A673 (cell line): ENCODE results near the gene ACOXL. TPM values are rescaled to one million over a fixed set of nuclear protein-coding genes. Genes with fewer than 3 reads are reported as not detected.

Experiments used
- BruUV-seq: library from RNA; stranded (reverse); fragments of 400-500 nt; replicated peaks from 2 replicates; lab custom pipeline; 2021; lab: Mats Ljungman, UMichigan
- CTCF ChIA-PET: fragments of 300-600 bp; sonication (Branson Sonifier 250); formaldehyde crosslinking; loops from one replicate; lab custom pipeline; 2022; ENCODE audit warnings: antibody characterized with exemption; lab: Charles Lee
- POLR2A ChIA-PET: fragments of 300-600 bp; sonication (Branson Sonifier 250); formaldehyde crosslinking; loops from one replicate; lab custom pipeline; 2022; ENCODE audit warnings: antibody characterized with exemption; ENCODE audit not compliant: low non-redundant PET; lab: Charles Lee
- DNase-seq: peaks from one replicate; pipeline ENCODE4 v3.0.0-alpha.2; 2015; ENCODE audit warnings: low spot score
- H3K27ac ChIP-seq: fragments of 200-600 bp; sonication (generic); 2 replicates; pipeline ENCODE4 v1.5.1; 2016; ENCODE audit warnings: mixed run types, low read depth, mild to moderate bottlenecking, mixed read lengths, antibody characterized with exemption, low read length; ENCODE audit not compliant: poor library complexity, severe bottlenecking
- H3K27me3 ChIP-seq: fragments of 200-600 bp; sonication (generic); replicated peaks from 2 replicates; pipeline ENCODE4 v1.6.1; 2017; ENCODE audit warnings: mixed run types, low read depth, mild to moderate bottlenecking, mixed read lengths, antibody characterized with exemption, low read length; ENCODE audit not compliant: insufficient read depth, poor library complexity
- H3K36me3 ChIP-seq: fragments of 200-600 bp; sonication (generic); 2 replicates; pipeline ENCODE4 v1.6.1; 2016; ENCODE audit warnings: mixed run types, mild to moderate bottlenecking, mixed read lengths, antibody characterized with exemption, low read length; ENCODE audit not compliant: insufficient read depth, poor library complexity, severe bottlenecking
- H3K4me1 ChIP-seq: fragments of 200-600 bp; sonication (generic); 2 replicates; pipeline ENCODE4 v1.6.1; 2017; ENCODE audit warnings: mixed run types, mild to moderate bottlenecking, mixed read lengths, antibody characterized with exemption, low read length; ENCODE audit not compliant: insufficient read depth, poor library complexity, severe bottlenecking
- H3K4me3 ChIP-seq: fragments of 200-600 bp; sonication (generic); 2 replicates; pipeline ENCODE4 v1.5.1; 2016; ENCODE audit warnings: low read depth, mixed run types, mild to moderate bottlenecking, mixed read lengths, low read length; ENCODE audit not compliant: poor library complexity, severe bottlenecking
- H3K9me3 ChIP-seq: fragments of 200-600 bp; sonication (generic); 2 replicates; pipeline ENCODE4 v1.6.1; 2016; ENCODE audit warnings: mixed run types, low read depth, mild to moderate bottlenecking, mixed read lengths, antibody characterized with exemption, low read length; ENCODE audit not compliant: poor library complexity, severe bottlenecking
- CTCF ChIP-seq: fragments of 300-800, 200-600 bp; sonication (generic); conservative IDR thresholded peaks from 2 replicates; pipeline ENCODE4 v1.5.1; 2017; ENCODE audit warnings: low read depth, mild to moderate bottlenecking, antibody characterized with exemption, low read length, moderate library complexity, mixed read lengths
- EZH2 ChIP-seq: fragments of 200-600 bp; sonication (generic); IDR thresholded peaks from 2 replicates; pipeline ENCODE4 v1.6.1; 2017; ENCODE audit warnings: borderline replicate concordance, low read depth, mild to moderate bottlenecking, mixed read lengths, antibody characterized with exemption, low read length; ENCODE audit not compliant: poor library complexity, severe bottlenecking
- intact Hi-C: fragments of 100-400 bp; cut with micrococcal nuclease; formaldehyde crosslinking; loops from one replicate; pipeline ENCODE4 v1.10.0; 2022; ENCODE audit not compliant: unreplicated experiment
- total RNA-seq: library from RNA; stranded (reverse); gene quantifications from 2 replicates; pipeline ENCODE4 v1.2.3, GENCODE V29; 2021

Gene ACOXL
- total RNA-seq, 1 experiment from 2014 or later: not detected

GRCh38 chr2:110919738-110920137 lies 187.4 kb downstream of the ACOXL start:
- H3K4me1 ChIP-seq: no peaks in the 10 kb centered on the region
- CTCF ChIA-PET: no interaction called here
- intact Hi-C loops: no loop called here
- no peak overlapping the region for H3K4me3 ChIP-seq
- POLR2A ChIA-PET: no interaction called here
- BruUV-seq: no TSS peak
- no peaks in the 10 kb centered on the region for H3K36me3 ChIP-seq
- DNase-seq: no peak
- no peaks in the 10 kb centered on the region for H3K27me3 ChIP-seq
- no peak overlapping the region for H3K27ac ChIP-seq
- H3K9me3 ChIP-seq: no peaks in the 10 kb centered on the region
- no peak for TF ChIP-seq EZH2
- no peak for TF ChIP-seq CTCF

GRCh38 chr2:110925479-110925878 lies 193.1 kb downstream of the ACOXL start:
- H3K27me3 ChIP-seq: no peaks in the 10 kb centered on the region
- intact Hi-C loops: no loop called here
- DNase-seq: no peak
- ChIA-PET POLR2A (no interaction called here), CTCF (no interaction called here)
- H3K4me3 ChIP-seq: no peak overlapping the region
- H3K9me3 ChIP-seq: no peaks in the 10 kb centered on the region
- no peak for TF ChIP-seq EZH2
- TF ChIP-seq CTCF: no peak
- no TSS peak for BruUV-seq
- H3K36me3 ChIP-seq: no peaks in the 10 kb centered on the region
- H3K27ac ChIP-seq: no peak overlapping the region
- H3K4me1 ChIP-seq: no peaks in the 10 kb centered on the region

- H3K27me3 ChIP-seq: no peaks in the 10 kb centered on the region
- no TSS peak for BruUV-seq
- intact Hi-C loops: no loop called here
- TF ChIP-seq CTCF (no peak), EZH2 (no peak)
- H3K9me3 ChIP-seq: no peaks in the 10 kb centered on the region
- no peak for DNase-seq
- H3K27ac ChIP-seq: no peak overlapping the region
- ChIA-PET CTCF (no interaction called here), POLR2A (no interaction called here)
- H3K4me1 ChIP-seq: no peaks in the 10 kb centered on the region
- no peak overlapping the region for H3K4me3 ChIP-seq
- H3K36me3 ChIP-seq: no peaks in the 10 kb centered on the region
These were observed 195.2 kb downstream of the ACOXL start for GRCh38 chr2:110927526-110927925.
